ENCODE results near the gene LRPAP1. TPM values are rescaled to one million over a fixed set of nuclear protein-coding genes. Genes with fewer than 3 reads are reported as not detected.

LRPAP1 gene
- total and polyA plus RNA-seq, 2 experiments from 2014 or later: 231 to 296 TPM

DNA sequence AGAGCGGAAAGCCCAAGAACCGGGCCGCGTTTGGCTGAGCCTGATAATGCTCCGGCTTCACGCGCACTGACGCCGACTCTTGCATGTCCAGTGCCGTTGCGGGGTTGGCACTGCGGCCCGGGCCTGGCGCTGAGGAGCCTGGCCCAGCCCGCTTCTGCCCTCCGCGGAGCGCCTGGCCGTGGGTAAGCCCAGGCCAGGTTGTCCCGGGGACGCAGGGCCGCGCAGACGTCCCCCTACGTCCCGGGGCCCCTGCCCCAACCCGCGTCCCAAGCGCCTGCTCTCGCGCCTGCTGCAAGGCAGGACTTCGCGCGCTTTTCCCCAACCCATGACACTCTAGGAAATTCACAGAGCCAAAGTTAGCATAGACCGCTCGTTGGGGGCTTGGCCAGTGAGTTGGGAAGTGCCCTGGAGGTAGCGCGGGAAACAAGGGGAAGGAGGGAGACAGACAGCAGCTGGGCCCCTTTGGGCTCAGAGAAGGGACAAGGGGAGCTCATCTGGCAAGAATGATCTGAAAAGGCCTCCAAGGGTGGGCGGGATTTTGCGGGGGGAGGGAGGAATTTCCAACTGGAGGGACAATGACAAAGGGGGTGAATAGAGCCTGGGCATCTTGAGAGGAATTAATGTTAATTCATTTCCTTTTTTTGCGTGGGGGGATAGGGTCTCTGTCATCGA lies 665 bp upstream of the LRPAP1 start:
- Histone ChIP-seq H3K9me3 (ENCODE audit: low read depth) (no peaks in the 10 kb centered on the region), H3K27me3 (no peaks in the 10 kb centered on the region), H3K4me3 (peak overlapping the region; percentile 58), H3K27ac (no peak overlapping the region), H3K36me3 (no peaks in the 10 kb centered on the region), H3K4me1 (ENCODE audit: low read depth) (peaks cover 19% of the 10 kb centered on the region)
- no peak for DNase-seq (ENCODE audit: low read depth in 1 of 2, low spot score in 1 of 2)
- TF ChIP-seq, protein P1, sequence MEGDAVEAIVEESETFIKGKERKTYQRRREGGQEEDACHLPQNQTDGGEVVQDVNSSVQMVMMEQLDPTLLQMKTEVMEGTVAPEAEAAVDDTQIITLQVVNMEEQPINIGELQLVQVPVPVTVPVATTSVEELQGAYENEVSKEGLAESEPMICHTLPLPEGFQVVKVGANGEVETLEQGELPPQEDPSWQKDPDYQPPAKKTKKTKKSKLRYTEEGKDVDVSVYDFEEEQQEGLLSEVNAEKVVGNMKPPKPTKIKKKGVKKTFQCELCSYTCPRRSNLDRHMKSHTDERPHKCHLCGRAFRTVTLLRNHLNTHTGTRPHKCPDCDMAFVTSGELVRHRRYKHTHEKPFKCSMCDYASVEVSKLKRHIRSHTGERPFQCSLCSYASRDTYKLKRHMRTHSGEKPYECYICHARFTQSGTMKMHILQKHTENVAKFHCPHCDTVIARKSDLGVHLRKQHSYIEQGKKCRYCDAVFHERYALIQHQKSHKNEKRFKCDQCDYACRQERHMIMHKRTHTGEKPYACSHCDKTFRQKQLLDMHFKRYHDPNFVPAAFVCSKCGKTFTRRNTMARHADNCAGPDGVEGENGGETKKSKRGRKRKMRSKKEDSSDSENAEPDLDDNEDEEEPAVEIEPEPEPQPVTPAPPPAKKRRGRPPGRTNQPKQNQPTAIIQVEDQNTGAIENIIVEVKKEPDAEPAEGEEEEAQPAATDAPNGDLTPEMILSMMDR (IDR thresholded peaks at IDR 0.05; ENCODE audit: low read depth, low read length): no peak

DNA sequence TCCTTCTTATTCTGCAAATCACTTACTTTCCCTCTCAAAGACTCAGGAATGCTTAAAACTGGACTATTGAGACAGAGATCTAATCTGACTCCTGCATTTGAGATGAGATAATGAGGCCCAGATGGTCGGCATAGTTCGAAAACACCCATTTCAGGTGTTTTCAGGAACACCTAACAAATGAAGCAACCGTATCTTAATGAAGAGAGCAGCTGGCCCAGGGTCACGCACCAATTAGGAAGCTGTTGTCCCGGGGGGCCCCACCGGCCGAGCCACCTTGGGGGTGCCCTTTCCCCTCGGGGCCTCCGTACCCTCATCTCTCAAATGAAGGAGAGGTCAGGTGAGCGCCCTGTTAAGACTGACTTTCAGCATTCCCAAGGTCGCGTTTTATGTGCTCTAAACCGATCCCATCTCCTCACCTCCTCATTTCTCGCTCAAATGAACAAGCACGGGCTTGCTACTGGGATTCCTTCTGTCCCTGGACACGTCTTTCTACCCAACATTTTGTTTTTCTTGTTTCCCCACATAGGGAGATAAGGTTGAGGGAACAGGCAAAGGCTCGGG lies 824 bp downstream of the LRPAP1 start:
- Histone ChIP-seq H3K9me3 (ENCODE audit: low read depth) (no peaks in the 10 kb centered on the region), H3K36me3 (no peaks in the 10 kb centered on the region), H3K4me3 (peak overlapping the region; percentile 58), H3K27ac (no peak overlapping the region), H3K27me3 (no peaks in the 10 kb centered on the region), H3K4me1 (ENCODE audit: low read depth) (peaks cover 26% of the 10 kb centered on the region)
- TF ChIP-seq, protein P1 (IDR thresholded peaks at IDR 0.05; ENCODE audit: low read depth, low read length): no peak
- peak in 1 of 2 donors; percentile 11 for DNase-seq (ENCODE audit: low read depth in 1 of 2, low spot score in 1 of 2)

DNA sequence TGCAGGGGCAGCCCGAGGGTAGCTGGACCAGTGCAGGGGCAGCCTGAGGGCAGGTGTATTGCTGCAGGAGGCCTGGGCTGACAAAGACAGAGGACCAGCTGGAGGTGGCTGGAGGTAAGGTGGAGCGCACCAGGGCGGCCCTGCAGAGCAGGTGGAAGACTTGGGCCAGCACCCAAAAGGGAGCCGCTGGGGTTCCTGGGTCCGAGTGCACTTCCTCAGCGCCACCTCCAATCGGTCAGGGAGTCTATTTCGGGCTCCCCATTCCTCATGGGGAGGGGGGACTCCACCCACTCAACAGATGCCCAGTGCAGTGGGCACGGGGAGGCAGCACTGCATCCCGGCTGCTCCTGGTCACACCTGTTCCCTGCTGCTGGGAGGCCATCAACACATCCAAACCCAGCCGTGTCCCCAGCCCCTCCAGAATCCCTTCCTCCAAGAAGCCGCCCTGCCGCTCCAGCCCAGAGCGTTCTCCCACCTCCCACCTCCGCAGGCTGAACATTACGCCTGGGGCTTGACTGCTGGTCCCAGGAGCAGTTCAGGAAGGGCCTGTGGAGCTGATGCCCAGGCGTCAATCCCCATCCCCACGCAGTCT lies 1.5 kb downstream of the LRPAP1 start:
- TF ChIP-seq, protein P1 (IDR thresholded peaks at IDR 0.05; ENCODE audit: low read depth, low read length): no peak
- peak overlapping the region; percentile 58 for H3K4me3 ChIP-seq
- no peak for DNase-seq (ENCODE audit: low read depth in 1 of 2, low spot score in 1 of 2)

DNA sequence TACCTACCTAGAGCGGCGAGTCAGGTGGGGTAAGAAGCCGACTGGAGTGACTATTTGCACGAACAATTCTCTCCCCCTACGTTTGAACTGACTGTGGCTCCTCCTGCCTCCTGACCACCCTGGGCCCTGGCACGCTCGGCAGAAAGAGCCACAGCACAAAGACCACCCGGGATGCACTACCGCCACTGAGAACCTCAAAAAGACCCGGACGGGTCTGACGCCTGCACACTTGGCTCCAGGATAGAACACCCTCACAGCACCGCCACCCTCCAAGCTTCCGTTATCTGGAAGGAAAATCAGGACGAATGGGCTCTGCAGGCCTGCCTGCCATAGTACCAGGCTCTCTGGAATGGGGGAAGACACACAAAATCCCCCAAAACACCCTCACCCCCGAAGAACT lies 2.2 kb downstream of the LRPAP1 start:
- peaks cover 26% of the 10 kb centered on the region for H3K4me1 ChIP-seq (ENCODE audit: low read depth)
- H3K9me3 ChIP-seq (ENCODE audit: low read depth): no peaks in the 10 kb centered on the region
- TF ChIP-seq, protein P1 (IDR thresholded peaks at IDR 0.05; ENCODE audit: low read depth, low read length): no peak
- no peaks in the 10 kb centered on the region for H3K27me3 ChIP-seq
- no peak overlapping the region for H3K4me3 ChIP-seq
- no peak overlapping the region for H3K27ac ChIP-seq
- no peaks in the 10 kb centered on the region for H3K36me3 ChIP-seq
- DNase-seq (ENCODE audit: low read depth in 1 of 2, low spot score in 1 of 2): no peak

More for the DNA sequence above, 1.5 kb downstream of the LRPAP1 start:
- no peaks in the 10 kb centered on the region for H3K36me3 ChIP-seq
- H3K4me1 ChIP-seq (ENCODE audit: low read depth): peaks cover 26% of the 10 kb centered on the region
- H3K27me3 ChIP-seq: no peaks in the 10 kb centered on the region
- H3K9me3 ChIP-seq (ENCODE audit: low read depth): no peaks in the 10 kb centered on the region
- no peak overlapping the region for H3K27ac ChIP-seq

DNA sequence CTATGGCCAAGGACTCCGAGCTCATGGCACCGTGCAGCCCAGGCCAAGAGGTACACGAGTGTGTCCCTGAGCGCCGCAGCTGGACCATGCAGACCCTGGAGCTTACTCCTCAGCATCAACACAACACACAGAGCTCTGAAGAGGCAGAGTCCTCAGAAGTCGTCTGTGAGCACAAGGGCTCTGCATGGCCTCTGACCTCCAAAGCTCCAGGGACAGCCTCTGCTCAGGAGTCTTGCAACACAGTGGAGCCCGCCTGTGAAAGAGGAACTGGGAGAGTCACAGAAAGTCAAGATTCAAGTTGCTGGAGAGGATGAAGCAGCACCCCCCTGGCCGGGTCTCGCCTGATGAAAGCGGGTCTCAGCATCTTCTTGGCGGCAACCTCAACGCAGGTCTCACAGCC lies 2.9 kb downstream of the LRPAP1 start:
- Histone ChIP-seq H3K27me3 (no peaks in the 10 kb centered on the region), H3K4me3 (no peak overlapping the region), H3K9me3 (ENCODE audit: low read depth) (no peaks in the 10 kb centered on the region), H3K4me1 (ENCODE audit: low read depth) (peaks cover 26% of the 10 kb centered on the region), H3K36me3 (no peaks in the 10 kb centered on the region), H3K27ac (no peak overlapping the region)
- peak in 1 of 2 donors; percentile 29 for DNase-seq (ENCODE audit: low read depth in 1 of 2, low spot score in 1 of 2)
- TF ChIP-seq, protein P1 (IDR thresholded peaks at IDR 0.05; ENCODE audit: low read depth, low read length): no peak
